Measurements from ENCODE around the gene PRPSAP2.

Gene PRPSAP2

DNA sequence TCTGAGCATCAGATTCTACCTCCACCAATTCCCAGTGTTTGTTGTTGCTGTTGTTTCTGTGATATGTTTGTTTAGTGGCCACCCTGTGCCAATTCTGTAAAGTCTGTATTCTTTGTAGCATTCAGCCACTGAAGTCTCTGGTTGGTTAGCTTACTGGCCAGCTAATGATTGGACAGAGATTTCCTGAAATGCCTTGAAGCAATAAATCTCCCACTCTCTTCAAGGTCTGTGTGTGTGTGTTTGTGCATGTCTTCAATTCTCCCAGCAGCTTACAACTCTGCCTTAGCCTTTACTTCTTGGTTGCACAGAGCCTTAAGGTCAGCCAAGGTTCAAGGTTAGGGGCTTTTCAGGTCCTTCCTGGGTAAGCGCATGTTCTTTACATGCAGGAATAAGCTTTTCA lies 38.2 kb downstream of the PRPSAP2 start:
- H3K27me3 ChIP-seq (replicated peaks; ENCODE audit: control insufficient read depth, insufficient read depth, low read length), result no peaks in the 10 kb centered on the region
- no peak for DNase-seq (ENCODE audit: low read depth)
- no peak overlapping the region for H3K9ac ChIP-seq (ENCODE audit: low read length)
- peaks cover 28% of the 10 kb centered on the region for H3K36me3 ChIP-seq (ENCODE audit: control insufficient read depth, insufficient read depth, low read length, severe bottlenecking)
- no peak overlapping the region for H3K4me3 ChIP-seq (ENCODE audit: low read length)
- no peaks in the 10 kb centered on the region for H3K9me3 ChIP-seq (ENCODE audit: control insufficient read depth, low read length)
- no peaks in the 10 kb centered on the region for H3K4me1 ChIP-seq (ENCODE audit: control insufficient read depth, insufficient read depth, low read length)

DNA sequence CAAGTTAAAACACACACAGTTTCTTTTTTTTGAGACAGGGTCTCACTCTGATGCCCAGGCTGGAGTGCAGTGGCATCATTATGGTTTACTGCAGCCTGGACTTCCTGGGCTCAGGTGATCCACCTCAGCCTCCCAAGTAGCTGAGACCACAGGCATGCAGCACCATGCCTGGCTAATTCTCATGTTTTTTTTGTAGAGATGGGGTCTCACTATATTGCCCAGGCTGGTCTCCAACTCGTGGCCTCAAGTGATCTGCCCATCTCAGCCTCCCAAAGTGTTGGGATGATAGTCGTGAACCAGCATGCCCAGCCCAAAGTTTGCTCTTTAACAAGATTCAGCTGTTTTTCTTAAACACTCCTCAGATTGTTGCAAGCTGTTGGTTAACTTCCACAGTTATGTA lies 39.0 kb downstream of the PRPSAP2 start:
- H3K36me3 ChIP-seq (ENCODE audit: control insufficient read depth, insufficient read depth, low read length, severe bottlenecking), result peaks cover 20% of the 10 kb centered on the region
- no peak overlapping the region for H3K9ac ChIP-seq (ENCODE audit: low read length)
- no peaks in the 10 kb centered on the region for H3K4me1 ChIP-seq (ENCODE audit: control insufficient read depth, insufficient read depth, low read length)
- no peaks in the 10 kb centered on the region for H3K9me3 ChIP-seq (ENCODE audit: control insufficient read depth, low read length)
- no peak overlapping the region for H3K4me3 ChIP-seq (ENCODE audit: low read length)
- no peaks in the 10 kb centered on the region for H3K27me3 ChIP-seq (replicated peaks; ENCODE audit: control insufficient read depth, insufficient read depth, low read length)
- DNase-seq (ENCODE audit: low read depth), result no peak

DNA sequence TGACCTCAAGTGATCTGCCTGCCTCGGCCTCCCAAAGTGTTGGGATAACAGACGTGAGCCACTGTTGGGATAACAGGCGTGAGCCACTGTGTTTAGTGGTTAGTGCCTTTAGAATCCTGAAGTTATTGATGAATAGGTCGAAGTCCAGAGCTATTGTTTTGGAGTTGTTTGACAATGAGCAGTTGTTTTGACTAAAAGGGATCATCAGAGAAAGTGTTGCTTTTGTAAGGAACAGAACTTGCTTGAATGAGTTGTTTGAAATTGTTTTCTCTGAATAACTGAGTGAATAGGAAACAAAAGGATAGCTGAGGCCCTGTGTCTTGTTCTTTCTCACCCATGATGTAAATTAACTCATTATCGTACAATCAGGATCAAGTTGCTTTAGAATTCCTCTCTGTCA lies 46.6 kb downstream of the PRPSAP2 start:
- Histone ChIP-seq H3K9ac (ENCODE audit: low read length) (no peak overlapping the region), H3K4me1 (ENCODE audit: control insufficient read depth, insufficient read depth, low read length) (no peaks in the 10 kb centered on the region), H3K9me3 (ENCODE audit: control insufficient read depth, low read length) (no peaks in the 10 kb centered on the region), H3K36me3 (ENCODE audit: control insufficient read depth, insufficient read depth, low read length, severe bottlenecking) (peaks cover 23% of the 10 kb centered on the region), H3K4me3 (ENCODE audit: low read length) (no peak overlapping the region), H3K27me3 (replicated peaks; ENCODE audit: control insufficient read depth, insufficient read depth, low read length) (no peaks in the 10 kb centered on the region)
- DNase-seq (ENCODE audit: low read depth), result no peak

DNA sequence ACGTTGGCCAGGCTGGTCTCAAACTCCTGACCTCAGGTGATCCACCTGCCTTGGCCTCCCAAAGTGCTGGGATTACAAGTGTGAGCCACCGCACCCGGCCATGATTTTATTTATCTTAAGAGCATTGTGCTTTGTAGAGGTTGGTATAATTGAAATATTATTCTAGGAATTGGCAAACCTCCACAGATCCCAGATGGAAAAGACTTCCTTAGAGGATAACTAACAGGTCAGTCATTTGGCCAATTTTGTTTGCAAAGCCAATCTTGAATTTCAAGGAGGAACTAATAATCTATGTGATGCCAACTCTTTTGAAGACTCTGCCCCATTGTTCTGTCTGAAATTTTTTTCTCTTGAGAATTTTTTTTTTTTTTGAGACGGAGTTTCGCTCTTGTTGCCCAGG lies 47.3 kb downstream of the PRPSAP2 start:
- H3K36me3 ChIP-seq (ENCODE audit: control insufficient read depth, insufficient read depth, low read length, severe bottlenecking), result peaks cover 23% of the 10 kb centered on the region
- DNase-seq (ENCODE audit: low read depth), result no peak
- no peak overlapping the region for H3K9ac ChIP-seq (ENCODE audit: low read length)
- no peak overlapping the region for H3K4me3 ChIP-seq (ENCODE audit: low read length)
- no peaks in the 10 kb centered on the region for H3K27me3 ChIP-seq (replicated peaks; ENCODE audit: control insufficient read depth, insufficient read depth, low read length)
- no peaks in the 10 kb centered on the region for H3K9me3 ChIP-seq (ENCODE audit: control insufficient read depth, low read length)
- H3K4me1 ChIP-seq (ENCODE audit: control insufficient read depth, insufficient read depth, low read length), result no peaks in the 10 kb centered on the region

DNA sequence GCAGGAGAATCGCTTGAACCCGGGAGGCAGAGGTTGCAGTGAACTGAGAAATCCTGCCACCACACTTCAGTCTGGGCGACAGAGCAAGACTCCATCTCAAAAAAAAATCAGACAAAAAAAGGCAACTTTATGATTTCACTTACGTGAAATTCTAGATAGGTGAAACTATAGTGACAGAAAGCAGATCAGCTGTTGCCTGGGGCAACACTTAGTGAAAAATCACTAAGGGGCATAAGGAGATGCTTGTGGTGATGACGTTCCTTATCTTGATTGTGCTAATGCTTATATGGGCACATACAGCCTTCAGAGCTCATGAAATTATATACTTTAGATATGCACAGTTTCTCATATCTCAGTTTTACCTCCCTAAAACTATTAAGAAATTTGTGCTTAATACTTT lies 52.4 kb downstream of the PRPSAP2 start:
- Histone ChIP-seq H3K9ac (ENCODE audit: low read length) (no peak overlapping the region), H3K36me3 (ENCODE audit: control insufficient read depth, insufficient read depth, low read length, severe bottlenecking) (peaks cover 33% of the 10 kb centered on the region), H3K4me3 (ENCODE audit: low read length) (no peak overlapping the region), H3K9me3 (ENCODE audit: control insufficient read depth, low read length) (no peaks in the 10 kb centered on the region), H3K4me1 (ENCODE audit: control insufficient read depth, insufficient read depth, low read length) (no peaks in the 10 kb centered on the region), H3K27me3 (replicated peaks; ENCODE audit: control insufficient read depth, insufficient read depth, low read length) (no peaks in the 10 kb centered on the region)
- no peak for DNase-seq (ENCODE audit: low read depth)

DNA sequence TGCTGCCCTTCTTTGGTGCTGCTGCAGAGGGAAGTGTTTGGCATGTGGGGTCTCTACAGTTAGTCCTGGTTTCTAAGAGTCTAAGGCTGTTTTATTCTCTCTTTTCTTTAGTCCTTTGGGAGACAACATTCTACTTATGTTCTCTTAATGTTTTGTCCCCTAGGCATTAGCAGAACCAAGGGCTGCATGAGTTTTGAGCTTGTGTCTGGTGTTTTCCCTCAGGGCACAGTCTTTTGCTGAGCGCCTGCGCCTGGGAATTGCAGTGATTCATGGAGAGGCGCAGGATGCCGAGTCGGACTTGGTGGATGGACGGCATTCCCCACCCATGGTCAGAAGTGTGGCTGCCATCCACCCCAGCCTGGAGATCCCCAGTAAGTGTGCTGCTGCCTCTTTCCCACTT lies 53.0 kb downstream of the PRPSAP2 start:
- Histone ChIP-seq H3K36me3 (ENCODE audit: control insufficient read depth, insufficient read depth, low read length, severe bottlenecking) (peaks cover 36% of the 10 kb centered on the region), H3K9me3 (ENCODE audit: control insufficient read depth, low read length) (no peaks in the 10 kb centered on the region), H3K4me1 (ENCODE audit: control insufficient read depth, insufficient read depth, low read length) (no peaks in the 10 kb centered on the region), H3K9ac (ENCODE audit: low read length) (no peak overlapping the region), H3K27me3 (replicated peaks; ENCODE audit: control insufficient read depth, insufficient read depth, low read length) (no peaks in the 10 kb centered on the region), H3K4me3 (ENCODE audit: low read length) (no peak overlapping the region)
- DNase-seq (ENCODE audit: low read depth), result no peak

DNA sequence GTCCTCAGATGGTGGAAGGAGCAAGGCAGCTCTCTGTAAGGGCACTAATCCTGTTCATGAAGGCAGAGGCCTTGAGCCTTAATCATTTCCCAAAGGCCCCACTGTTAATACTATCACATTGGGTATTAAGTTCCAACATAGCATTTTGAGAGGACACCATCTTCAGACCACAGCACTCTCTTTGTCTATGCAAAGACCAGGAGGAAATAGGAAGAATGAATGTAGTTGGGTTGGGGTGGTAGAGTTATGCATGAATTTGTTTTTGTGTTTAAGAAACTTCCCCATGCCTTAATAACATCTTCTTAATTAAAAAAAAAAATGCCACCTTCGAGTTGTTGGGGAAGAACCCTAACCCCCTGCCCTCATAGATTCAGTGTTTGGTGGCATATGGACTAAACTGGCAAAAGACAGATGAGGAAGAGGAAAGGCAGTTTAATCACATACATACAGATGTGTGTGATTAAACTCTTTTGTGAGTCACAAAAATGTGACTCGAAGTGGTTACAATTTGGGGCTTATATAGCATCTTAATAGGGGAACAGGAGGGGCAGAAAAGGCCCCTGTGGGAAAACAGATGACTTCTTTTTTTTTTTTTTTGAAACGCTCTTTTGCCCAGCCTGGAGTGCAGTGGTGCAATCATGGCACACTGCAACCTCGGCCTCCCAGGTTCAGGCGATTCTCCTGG lies 59.0 kb downstream of the PRPSAP2 start:
- Histone ChIP-seq H3K9ac (ENCODE audit: low read length) (no peak overlapping the region), H3K4me3 (ENCODE audit: low read length) (no peak overlapping the region), H3K27me3 (replicated peaks; ENCODE audit: control insufficient read depth, insufficient read depth, low read length) (no peaks in the 10 kb centered on the region), H3K36me3 (ENCODE audit: control insufficient read depth, insufficient read depth, low read length, severe bottlenecking) (peaks cover 30% of the 10 kb centered on the region), H3K9me3 (ENCODE audit: control insufficient read depth, low read length) (no peaks in the 10 kb centered on the region), H3K4me1 (ENCODE audit: control insufficient read depth, insufficient read depth, low read length) (peaks cover 20% of the 10 kb centered on the region)
- peak; percentile 12 for DNase-seq (ENCODE audit: low read depth)

DNA sequence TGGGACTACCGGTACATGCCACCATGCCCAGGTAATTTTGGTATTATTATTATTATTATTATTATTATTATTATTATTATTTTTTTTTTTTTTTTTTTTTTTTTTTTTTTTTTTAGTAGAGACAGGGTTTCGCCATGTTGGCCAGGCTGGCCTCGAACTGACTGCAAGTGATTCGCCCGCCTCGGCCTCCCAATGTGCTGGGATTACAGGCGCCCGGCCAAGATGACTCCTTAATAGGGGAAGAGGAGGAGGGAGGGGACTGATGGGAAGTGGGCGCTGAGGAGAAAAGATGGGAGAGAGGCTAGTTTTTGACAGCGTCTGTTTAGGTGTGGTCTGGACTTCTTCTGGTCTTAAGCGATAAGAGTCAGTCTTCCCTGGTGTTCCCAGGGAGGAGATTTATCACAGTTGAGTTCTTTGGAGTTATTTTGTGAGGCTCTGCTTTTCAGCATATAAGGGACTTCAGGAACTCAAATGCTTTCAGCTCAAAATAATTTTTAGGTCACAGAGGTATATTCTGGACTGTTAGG lies 59.6 kb downstream of the PRPSAP2 start:
- no peaks in the 10 kb centered on the region for H3K9me3 ChIP-seq (ENCODE audit: control insufficient read depth, low read length)
- no peak overlapping the region for H3K4me3 ChIP-seq (ENCODE audit: low read length)
- no peak overlapping the region for H3K9ac ChIP-seq (ENCODE audit: low read length)
- DNase-seq (ENCODE audit: low read depth), result no peak
- no peaks in the 10 kb centered on the region for H3K27me3 ChIP-seq (replicated peaks; ENCODE audit: control insufficient read depth, insufficient read depth, low read length)
- H3K36me3 ChIP-seq (ENCODE audit: control insufficient read depth, insufficient read depth, low read length, severe bottlenecking), result peaks cover 24% of the 10 kb centered on the region
- H3K4me1 ChIP-seq (ENCODE audit: control insufficient read depth, insufficient read depth, low read length), result peaks cover 23% of the 10 kb centered on the region

DNA sequence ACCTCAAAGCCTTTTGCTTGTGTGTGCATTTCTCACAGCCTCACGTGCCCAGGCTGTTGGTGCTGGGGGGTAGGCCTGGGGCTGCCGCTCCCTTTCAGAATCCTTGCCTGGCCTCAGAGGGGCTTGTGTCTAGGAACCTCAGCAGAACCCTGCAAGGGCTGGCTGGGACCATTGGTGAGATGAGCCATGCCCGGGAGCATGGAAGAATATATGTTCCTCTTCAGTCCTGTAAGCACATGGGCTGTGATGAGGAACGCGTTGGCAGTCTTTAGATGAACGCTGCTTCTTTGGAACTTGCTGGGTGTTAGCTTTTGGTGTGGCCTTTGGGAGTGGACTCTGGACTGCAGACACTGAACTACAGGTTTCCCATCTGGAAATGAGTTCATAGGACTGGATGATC lies 62.0 kb downstream of the PRPSAP2 start:
- Histone ChIP-seq H3K4me3 (ENCODE audit: low read length) (no peak overlapping the region), H3K9ac (ENCODE audit: low read length) (no peak overlapping the region), H3K4me1 (ENCODE audit: control insufficient read depth, insufficient read depth, low read length) (peaks cover 23% of the 10 kb centered on the region), H3K36me3 (ENCODE audit: control insufficient read depth, insufficient read depth, low read length, severe bottlenecking) (peaks cover 25% of the 10 kb centered on the region), H3K27me3 (replicated peaks; ENCODE audit: control insufficient read depth, insufficient read depth, low read length) (no peaks in the 10 kb centered on the region), H3K9me3 (ENCODE audit: control insufficient read depth, low read length) (no peaks in the 10 kb centered on the region)
- no peak for DNase-seq (ENCODE audit: low read depth)

DNA sequence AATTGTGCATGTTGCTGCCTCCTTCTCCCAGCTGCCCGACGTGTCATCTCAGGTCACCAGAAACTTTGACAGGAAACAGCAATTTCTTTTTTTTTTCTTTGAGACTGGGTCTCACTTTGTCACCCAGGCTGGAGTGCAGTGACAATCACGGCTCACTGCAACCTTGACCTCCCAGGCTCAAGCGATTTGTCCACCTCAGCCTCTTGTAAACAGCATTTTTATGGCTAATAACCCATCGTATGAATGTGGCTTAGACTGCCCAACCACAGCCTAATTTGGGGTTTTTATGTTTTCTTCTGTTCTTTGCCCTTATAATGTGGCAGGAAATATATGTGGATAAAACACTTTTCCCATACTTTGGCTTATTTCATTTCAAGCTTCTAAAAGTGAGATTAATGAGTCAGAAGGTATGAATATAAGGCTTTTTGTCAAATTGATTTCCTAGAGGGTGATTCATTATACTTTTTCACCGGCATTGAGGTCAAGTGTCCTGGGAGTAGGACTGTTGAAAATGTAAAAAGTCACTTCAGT lies 63.0 kb downstream of the PRPSAP2 start:
- H3K27me3 ChIP-seq (replicated peaks; ENCODE audit: control insufficient read depth, insufficient read depth, low read length), result no peaks in the 10 kb centered on the region
- H3K9ac ChIP-seq (ENCODE audit: low read length), result no peak overlapping the region
- H3K9me3 ChIP-seq (ENCODE audit: control insufficient read depth, low read length), result no peaks in the 10 kb centered on the region
- H3K4me3 ChIP-seq (ENCODE audit: low read length), result no peak overlapping the region
- H3K4me1 ChIP-seq (ENCODE audit: control insufficient read depth, insufficient read depth, low read length), result peaks cover 23% of the 10 kb centered on the region
- peaks cover 22% of the 10 kb centered on the region for H3K36me3 ChIP-seq (ENCODE audit: control insufficient read depth, insufficient read depth, low read length, severe bottlenecking)
- no peak for DNase-seq (ENCODE audit: low read depth)

DNA sequence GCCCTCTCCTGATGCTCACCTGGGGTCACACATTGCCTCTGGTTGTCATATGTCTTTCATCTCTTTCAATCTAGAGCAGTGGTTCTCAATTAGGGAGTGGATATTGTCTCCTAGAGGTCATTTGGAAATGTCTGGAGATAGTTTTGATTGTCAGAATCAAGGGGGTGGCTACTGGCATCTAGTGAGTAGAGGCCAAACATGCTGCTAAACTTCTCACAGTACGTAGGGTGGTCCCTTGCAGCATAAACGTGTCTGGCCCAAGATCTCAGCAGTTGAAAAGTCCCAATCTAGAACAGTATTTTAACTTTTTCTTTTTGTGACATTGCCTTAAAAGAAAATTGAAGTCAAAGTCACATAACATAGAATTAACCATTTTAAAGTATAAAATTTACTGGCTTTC lies 63.6 kb downstream of the PRPSAP2 start:
- Histone ChIP-seq H3K9me3 (ENCODE audit: control insufficient read depth, low read length) (no peaks in the 10 kb centered on the region), H3K36me3 (ENCODE audit: control insufficient read depth, insufficient read depth, low read length, severe bottlenecking) (peaks cover 19% of the 10 kb centered on the region), H3K9ac (ENCODE audit: low read length) (no peak overlapping the region), H3K4me3 (ENCODE audit: low read length) (no peak overlapping the region), H3K27me3 (replicated peaks; ENCODE audit: control insufficient read depth, insufficient read depth, low read length) (no peaks in the 10 kb centered on the region), H3K4me1 (ENCODE audit: control insufficient read depth, insufficient read depth, low read length) (peaks cover 23% of the 10 kb centered on the region)
- no peak for DNase-seq (ENCODE audit: low read depth)

Measured in adipocyte (in vitro differentiated cells).